K562 (cell line): Measurements from ENCODE around the gene EXOC2. TPM values are rescaled to one million over a fixed set of nuclear protein-coding genes. Genes with fewer than 3 reads are reported as not detected.
A peak's percentile ranks its signal among the peaks of the same experiment; 100 is the strongest.

Experiments used
- ATAC-seq: fragments of 200-7000 bp; cut with Tn5 transposase; 3 replicates; pipeline ENCODE4 v1.9.1; 2020; ENCODE audit warnings: moderate library complexity
- BruUV-seq: library from RNA; stranded (reverse); fragments of 400-500 nt; replicated peaks from 2 replicates; lab custom pipeline; 2021; lab: Mats Ljungman, UMichigan
- CTCF ChIA-PET: fragments of 300-600 bp; formaldehyde crosslinking; extraction: SDS; loops from one replicate; lab custom pipeline; 2021; ENCODE audit warnings: low intra/inter-chr PET ratio; lab: Yijun Ruan, JAX
- POLR2A ChIA-PET: fragments of 300-600, 350-650 bp; sonication (Branson Sonifier 250); formaldehyde crosslinking; extraction: SDS; loops from one replicate; lab custom pipeline; 2021; ENCODE audit warnings: antibody characterized with exemption, inconsistent platforms; lab: Yijun Ruan, JAX
- DNase-seq, 4 experiments: peaks; one replicate each; pipeline versions ENCODE4 v3.0.0 to v3.0.0-alpha.2; 2011 to 2018; ENCODE audit warnings: low spot score in 3 of 4, mixed read lengths in 3 of 4; ENCODE audit errors: extremely low read depth in 1 of 4
- FAIRE-seq: peaks from 2 replicates; lab custom pipeline; 2011; peaks lifted over from hg19 to GRCh38; lab: Jason Lieb, UNC
- H2AFZ ChIP-seq: 2 replicates; pipeline ENCODE4 v1.6.0; 2011; ENCODE audit warnings: low read depth, low read length, control low read depth, inconsistent platforms
- H3K27ac ChIP-seq: fragments of 200-600 bp; 3 replicates; pipeline ENCODE4 v1.8.0; 2011; ENCODE audit warnings: low read depth, mild to moderate bottlenecking, control low read depth, inconsistent platforms, low read length, moderate library complexity, mixed read lengths; ENCODE audit errors: extremely low read depth
- H3K27me3 ChIP-seq, 2 experiments: fragments of 300-600 bp in 1 of 2; 2 replicates in 1 of 2; 3 replicates in 1 of 2; pipeline versions ENCODE4 v1.6.0 to v1.8.0; 2011; ENCODE audit warnings: inconsistent platforms in 2 of 2, low read length in 2 of 2, mild to moderate bottlenecking in 1 of 2, mixed read lengths in 1 of 2, moderate library complexity in 1 of 2; ENCODE audit not compliant: control insufficient read depth in 2 of 2, insufficient read depth in 2 of 2
- H3K36me3 ChIP-seq: fragments of 300-600 bp; 3 replicates; pipeline ENCODE4 v1.8.0; 2011; ENCODE audit warnings: mild to moderate bottlenecking, low read length, inconsistent platforms; ENCODE audit not compliant: control insufficient read depth, insufficient read depth
- H3K4me1 ChIP-seq, 2 experiments: fragments of 200-600 bp in 1 of 2; replicated peaks in 1 of 2; 2 replicates in 1 of 2; 3 replicates in 1 of 2; pipeline versions ENCODE4 v1.5.1 to v1.8.0; 2011; ENCODE audit warnings: inconsistent platforms in 2 of 2, low read length in 2 of 2, mild to moderate bottlenecking in 1 of 2, mixed read lengths in 1 of 2, moderate library complexity in 1 of 2; ENCODE audit not compliant: control insufficient read depth in 2 of 2, insufficient read depth in 2 of 2
- H3K4me2 ChIP-seq: 2 replicates; pipeline ENCODE4 v1.6.1; 2011; ENCODE audit warnings: low read length, control low read depth, inconsistent platforms, mixed read lengths; ENCODE audit not compliant: insufficient read depth
- H3K4me3 ChIP-seq: fragments of 200-600 bp; sonication (generic), shearing (Covaris generic); 2 replicates; pipeline ENCODE4 v1.5.1; 2016; ENCODE audit warnings: control low read depth, inconsistent platforms
- H3K79me2 ChIP-seq: fragments of 200-600 bp; 3 replicates; pipeline ENCODE4 v1.8.0; 2011; ENCODE audit warnings: low read length, inconsistent platforms; ENCODE audit not compliant: control insufficient read depth, insufficient read depth
- H3K9ac ChIP-seq, 2 experiments: 2 replicates each; pipeline versions ENCODE4 v1.6.0 to v1.6.1; 2011; ENCODE audit warnings: low read depth in 2 of 2, low read length in 2 of 2, control low read depth in 1 of 2, inconsistent platforms in 1 of 2, mild to moderate bottlenecking in 1 of 2, mixed read lengths in 1 of 2; ENCODE audit not compliant: insufficient read depth in 1 of 2
- H3K9me1 ChIP-seq: one replicate; pipeline ENCODE4 v1.6.0; 2011; ENCODE audit warnings: inconsistent platforms, mild to moderate bottlenecking, low read length, moderate library complexity; ENCODE audit not compliant: control insufficient read depth, insufficient read depth
- H3K9me3 ChIP-seq: replicated peaks from 2 replicates; pipeline ENCODE4 v1.5.1; 2011; ENCODE audit warnings: low read depth, low read length, inconsistent platforms; ENCODE audit not compliant: control insufficient read depth, insufficient read depth
- H4K20me1 ChIP-seq: replicated peaks from 2 replicates; pipeline ENCODE4 v1.6.1; 2011; ENCODE audit warnings: low read length, inconsistent platforms, mixed read lengths; ENCODE audit not compliant: control insufficient read depth, insufficient read depth
- ATF3 ChIP-seq, 2 experiments: fragments of 450-650 bp in 1 of 2; sonication (generic) in 1 of 2; formaldehyde crosslinking in 1 of 2; IDR thresholded peaks in 1 of 2; conservative IDR thresholded peaks in 1 of 2; 2 replicates each; pipeline versions ENCODE4 v1.6.1 to v1.8.1; 2016 to 2023; ENCODE audit warnings: mild to moderate bottlenecking in 2 of 2, moderate library complexity in 2 of 2, inconsistent platforms in 1 of 2, missing genetic modification reagents in 1 of 2
- C11orf30 ChIP-seq: fragments of 450-650 bp; IDR thresholded peaks from 2 replicates; pipeline ENCODE4 v1.6.1; 2016; ENCODE audit warnings: low read depth, mild to moderate bottlenecking
- CHD4 ChIP-seq: fragments of 200-600 bp; sonication (generic); IDR thresholded peaks from 3 replicates; pipeline ENCODE4 v1.6.1; 2012; ENCODE audit warnings: low read depth, mild to moderate bottlenecking, mixed read lengths, low read length, inconsistent platforms; ENCODE audit not compliant: insufficient read depth, insufficient replicate concordance, poor library complexity, severe bottlenecking
- EZH2 ChIP-seq: IDR thresholded peaks from 2 replicates; pipeline ENCODE4 v1.6.1; 2012; ENCODE audit warnings: low read depth, mild to moderate bottlenecking, inconsistent platforms, low read length, borderline replicate concordance
- GABPB1 ChIP-seq: sonication (generic); formaldehyde crosslinking; IDR thresholded peaks from 2 replicates; pipeline ENCODE4 v1.8.0; 2022; ENCODE audit warnings: mild to moderate bottlenecking, missing genetic modification reagents
- IRF2 ChIP-seq: sonication (generic); formaldehyde crosslinking; IDR thresholded peaks from 2 replicates; pipeline ENCODE4 v1.8.1; 2022; ENCODE audit warnings: mild to moderate bottlenecking, missing genetic modification reagents
- NKRF ChIP-seq: fragments of 450-650 bp; IDR thresholded peaks from 2 replicates; pipeline ENCODE4 v1.6.1; 2016; ENCODE audit warnings: borderline replicate concordance
- NR2C1 ChIP-seq, 2 experiments: fragments of 450-650 bp; IDR thresholded peaks; 2 replicates each; pipeline ENCODE4 v1.6.1; 2017; ENCODE audit warnings: mild to moderate bottlenecking in 2 of 2, antibody characterized with exemption in 1 of 2, inconsistent platforms in 1 of 2, missing compliant biosample characterization in 1 of 2, missing genetic modification characterization in 1 of 2
- NRF1 ChIP-seq, 2 experiments: fragments of 450-650 bp; IDR thresholded peaks in 1 of 2; conservative IDR thresholded peaks in 1 of 2; 2 replicates each; pipeline ENCODE4 v1.6.1; 2014; ENCODE audit warnings: mild to moderate bottlenecking in 2 of 2
- SETDB1 ChIP-seq: IDR thresholded peaks from one replicate; pipeline ENCODE4 v1.6.1; 2012; ENCODE audit warnings: low read length, control low read depth, inconsistent platforms
- STAT5B ChIP-seq: fragments of 250-450 bp; sonication (Bioruptor Pico); IDR thresholded peaks from 2 replicates; pipeline ENCODE4 v1.8.0; 2021; ENCODE audit warnings: mild to moderate bottlenecking, inconsistent platforms
- ZNF174 ChIP-seq: fragments of 250-450 bp; sonication (Bioruptor Pico); IDR thresholded peaks from 2 replicates; pipeline ENCODE4 v1.4.0; 2020; ENCODE audit warnings: mild to moderate bottlenecking
- WGBS: fragments of 100-300 bp; shearing (Covaris generic); methylation state at CpG from one replicate; pipeline ENCODE4 v1.1.6; 2016; ENCODE audit warnings: low coverage, mixed read lengths; ENCODE audit not compliant: insufficient coverage; ENCODE audit errors: missing lambda C conversion rate; 5-methylcytosine and 5-hydroxymethylcytosine counted together
- in situ Hi-C: fragments of 300-500 bp; cut with MboI; formaldehyde crosslinking; loops from 4 replicates; pipeline ENCODE4 v1.15.0; 2018; ENCODE audit warnings: inconsistent platforms, mixed read lengths
- intact Hi-C: fragments of 100-400 bp; cut with micrococcal nuclease; formaldehyde crosslinking; loops from 2 replicates; pipeline ENCODE4 v1.14.2; 2022
- polyA plus RNA-seq, 8 experiments: library from polyadenylated mRNA; depleted of rRNA in 4 of 8; stranded (reverse) in 5 of 8; unstranded in 3 of 8; fragments of >200 nt; fragmentation: Nextera tagmentation in 2 of 8; fragmentation: Illumina TruSeq in 1 of 8; extraction: Ambion mirVana in 2 of 8; extraction: Trizol in 1 of 8; gene quantifications; 2 replicates each; pipeline versions ENCODE4 v1.2.1 to v1.2.3, GENCODE V29; 2011 to 2014; ENCODE audit warnings: inconsistent platforms in 1 of 8, missing spikeins in 1 of 8
- total RNA-seq, 7 experiments: library from RNA; depleted of rRNA in 6 of 7; stranded (reverse); fragments of >200 nt in 6 of 7; fragmentation: Illumina TruSeq in 2 of 7; extraction: Trizol in 2 of 7; gene quantifications; 2 replicates each; pipeline versions ENCODE4 v1.2.1 to v1.2.3, GENCODE V29; 2011 to 2021; ENCODE audit warnings: low replicate concordance in 1 of 7

The EXOC2 gene
- total and polyA plus RNA-seq, 9 of the 15 experiments (the other 6 are each of a cell fraction or from before 2014, with no cell fraction given) = 12.2 to 30.2 (median 24.2) TPM

- no peak for FAIRE-seq
Observed at GRCh38 chr6:586553-586952, 106.4 kb downstream of the EXOC2 start.

DNA sequence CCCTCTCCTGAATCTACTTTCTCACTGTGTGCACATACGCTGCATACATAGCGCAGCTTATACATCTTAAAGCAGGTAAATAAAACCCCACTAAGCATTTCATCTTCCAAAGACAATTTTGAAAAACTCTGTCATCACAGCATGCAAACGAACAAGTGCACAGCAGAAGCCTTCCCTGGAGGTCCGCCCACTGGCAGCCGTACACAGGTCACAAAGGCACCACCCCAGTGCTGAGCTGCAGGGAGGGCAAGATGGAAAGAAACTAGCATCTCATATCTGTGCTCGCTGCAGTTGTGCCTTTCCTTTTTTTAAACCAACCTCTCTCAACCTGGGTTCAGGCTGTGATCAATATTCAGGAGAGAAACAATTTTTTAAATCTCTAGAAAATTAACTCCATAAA lies 109.3 kb downstream of the EXOC2 start:
- ATAC-seq = 0 out of 3 replicates have a peak, but pooled peaks have one; percentile 36
- Histone ChIP-seq H2AFZ (no peak overlapping the region), H3K27me3 (no peaks in the 10 kb centered on the region), H3K9me3 (no peaks in the 10 kb centered on the region), H3K36me3 (no peaks in the 10 kb centered on the region), H3K4me1 (no peaks in the 10 kb centered on the region; a peak in 1 of 5 replicates), H4K20me1 (no peaks in the 10 kb centered on the region), H3K9ac (no peak overlapping the region), H3K4me2 (no peak overlapping the region), H3K9me1 (no peaks in the 10 kb centered on the region), H3K27ac (no peak overlapping the region), H3K4me3 (no peak overlapping the region), H3K79me2 (no peaks in the 10 kb centered on the region)
- in situ Hi-C loops (loop anchor here (25.0 kb wide), 1 partner anchor 829 kb away; no protein-coding TSS in a partner anchor), intact Hi-C loops (no loop called here)
- BruUV-seq = no TSS peak
- CTCF ChIA-PET = no interaction called here
- POLR2A ChIA-PET = interaction anchor here (0.8 kb wide), 1 partner anchor 381 kb away, joined by 3 read pairs; no protein-coding TSS in a partner anchor
- DNase-seq = no peak
- no peak for FAIRE-seq
- WGBS = 66% methylated on average over 6 of the region's 6 CpGs
- no peak for TF ChIP-seq NR2C1 (IDR thresholded peaks at IDR 0.05)
- TF ChIP-seq NR2C1 (tag; IDR thresholded peaks at IDR 0.05) = no peak
- TF ChIP-seq NRF1 (conservative IDR thresholded peaks at IDR 0.05 in 1 of 2, IDR thresholded peaks at IDR 0.05 in 1 of 2) = no peak
- TF ChIP-seq ZNF174 = no peak
- TF ChIP-seq C11orf30 = no peak
- TF ChIP-seq NKRF = no peak
- TF ChIP-seq SETDB1 = no peak
- no peak for TF ChIP-seq IRF2 (CRISPR knock-in tag)
- no peak for TF ChIP-seq GABPB1 (CRISPR knock-in tag)
- TF ChIP-seq EZH2 = no peak
- no peak for TF ChIP-seq CHD4

More at GRCh38 chr6:586553-586952, 106.4 kb downstream of the EXOC2 start:
- in situ Hi-C loops = loop anchor here (25.0 kb wide), 1 partner anchor 826 kb away; no protein-coding TSS in a partner anchor
- Histone ChIP-seq H3K79me2 (no peaks in the 10 kb centered on the region), H3K9me1 (no peaks in the 10 kb centered on the region), H3K9ac (no peak overlapping the region), H3K9me3 (no peaks in the 10 kb centered on the region), H3K36me3 (peaks cover 1% of the 10 kb centered on the region; the same call in 2 of the 3 replicates), H4K20me1 (no peaks in the 10 kb centered on the region), H3K4me2 (no peak overlapping the region), H2AFZ (no peak overlapping the region), H3K4me3 (no peak overlapping the region), H3K4me1 (no peaks in the 10 kb centered on the region; a peak in 1 of 5 replicates), H3K27me3 (no peaks in the 10 kb centered on the region), H3K27ac (no peak overlapping the region)
- WGBS = 66% methylated on average over 7 of the region's 7 CpGs
- CTCF ChIA-PET = no interaction called here
- peak; percentile 15; the same call in 1 of the 2 replicates for TF ChIP-seq ATF3 (IDR thresholded peaks at IDR 0.05)
- no peak for TF ChIP-seq ATF3 (CRISPR knock-in tag; conservative IDR thresholded peaks at IDR 0.05)
- no peak for TF ChIP-seq STAT5B (CRISPR knock-in tag)
- POLR2A ChIA-PET = no interaction called here
- DNase-seq (no peak), ATAC-seq (peak; percentile 66)
- no TSS peak for BruUV-seq
- intact Hi-C loops = no loop called here
